ENCODE measurements around the gene ITPR1.

ITPR1 gene

GRCh38 chr3:4511491-4512262, 18.5 kb downstream of the ITPR1 start:
- DNase-seq: no peak

GRCh38 chr3:4512895-4513616, 19.9 kb downstream of the ITPR1 start:
- DNase-seq: no peak

GRCh38 chr3:4514321-4514720, 21.2 kb downstream of the ITPR1 start:
- DNase-seq: no peak

- no peak for DNase-seq
Measured at GRCh38 chr3:4514916-4515315, 21.8 kb downstream of the ITPR1 start.

- DNase-seq: no peak
Measured at GRCh38 chr3:4515916-4516579, 22.9 kb downstream of the ITPR1 start.

GRCh38 chr3:4517093-4517492, 23.9 kb downstream of the ITPR1 start:
- no peak for DNase-seq

- no peak for DNase-seq
Measured at GRCh38 chr3:4517643-4518311, 24.6 kb downstream of the ITPR1 start.

- DNase-seq: no peak
Measured at GRCh38 chr3:4520033-4520816, 27.1 kb downstream of the ITPR1 start.

- DNase-seq: no peak
Measured at GRCh38 chr3:4522947-4523346, 29.8 kb downstream of the ITPR1 start.

- DNase-seq: no peak
Measured at GRCh38 chr3:4523710-4524698, 30.9 kb downstream of the ITPR1 start.

- DNase-seq: no peak
Measured at GRCh38 chr3:4525560-4526223, 32.5 kb downstream of the ITPR1 start.

- no peak for DNase-seq
Measured at GRCh38 chr3:4528320-4528719, 35.2 kb downstream of the ITPR1 start.

GRCh38 chr3:4528819-4529600, 35.9 kb downstream of the ITPR1 start:
- no peak for DNase-seq

GRCh38 chr3:4529876-4530588, 36.9 kb downstream of the ITPR1 start:
- no peak for DNase-seq

GRCh38 chr3:4531478-4532025, 38.4 kb downstream of the ITPR1 start:
- no peak for DNase-seq

GRCh38 chr3:4532535-4533112, 39.5 kb downstream of the ITPR1 start:
- DNase-seq: no peak

- DNase-seq: no peak
Measured at GRCh38 chr3:4533489-4534443, 40.6 kb downstream of the ITPR1 start.
